ENCODE results near the gene PKP1. TPM values are rescaled to one million over a fixed set of nuclear protein-coding genes. Genes with fewer than 3 reads are reported as not detected.

Gene PKP1
- total and polyA plus RNA-seq, 2 donors from 2014 or later, result 0.47 to 0.63 TPM

DNA sequence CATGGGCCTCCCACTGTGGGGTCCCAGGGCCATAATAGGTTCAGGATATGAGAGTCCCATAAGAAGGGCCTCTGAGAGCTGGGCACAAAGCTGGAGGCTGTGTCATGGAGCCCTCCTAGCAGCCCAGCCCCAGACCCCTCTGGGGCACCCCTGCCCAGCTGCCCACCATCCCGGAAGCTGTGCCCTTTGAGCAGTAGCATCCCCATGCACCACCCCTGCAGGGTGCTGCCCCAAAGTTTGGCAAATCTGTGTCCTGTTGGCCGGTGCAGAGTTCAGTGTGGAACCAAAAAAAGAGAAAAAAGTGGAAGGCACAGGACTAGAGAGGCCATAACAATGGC, 76.5 kb downstream of the PKP1 start:
- TF ChIP-seq, protein P1, sequence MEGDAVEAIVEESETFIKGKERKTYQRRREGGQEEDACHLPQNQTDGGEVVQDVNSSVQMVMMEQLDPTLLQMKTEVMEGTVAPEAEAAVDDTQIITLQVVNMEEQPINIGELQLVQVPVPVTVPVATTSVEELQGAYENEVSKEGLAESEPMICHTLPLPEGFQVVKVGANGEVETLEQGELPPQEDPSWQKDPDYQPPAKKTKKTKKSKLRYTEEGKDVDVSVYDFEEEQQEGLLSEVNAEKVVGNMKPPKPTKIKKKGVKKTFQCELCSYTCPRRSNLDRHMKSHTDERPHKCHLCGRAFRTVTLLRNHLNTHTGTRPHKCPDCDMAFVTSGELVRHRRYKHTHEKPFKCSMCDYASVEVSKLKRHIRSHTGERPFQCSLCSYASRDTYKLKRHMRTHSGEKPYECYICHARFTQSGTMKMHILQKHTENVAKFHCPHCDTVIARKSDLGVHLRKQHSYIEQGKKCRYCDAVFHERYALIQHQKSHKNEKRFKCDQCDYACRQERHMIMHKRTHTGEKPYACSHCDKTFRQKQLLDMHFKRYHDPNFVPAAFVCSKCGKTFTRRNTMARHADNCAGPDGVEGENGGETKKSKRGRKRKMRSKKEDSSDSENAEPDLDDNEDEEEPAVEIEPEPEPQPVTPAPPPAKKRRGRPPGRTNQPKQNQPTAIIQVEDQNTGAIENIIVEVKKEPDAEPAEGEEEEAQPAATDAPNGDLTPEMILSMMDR (IDR thresholded peaks at IDR 0.05; ENCODE audit: borderline replicate concordance, extremely low read depth, insufficient read depth), result no peak
- Histone ChIP-seq H3K36me3 (ENCODE audit: control insufficient read depth in 2 of 3, insufficient read depth in 3 of 3, low read length in 3 of 3) (no peaks in the 10 kb centered on the region), H3K27me3 (ENCODE audit: control insufficient read depth, insufficient read depth, low read length) (no peaks in the 10 kb centered on the region), H3K4me3 (ENCODE audit: low read length in 3 of 3) (no peak overlapping the region), H3K4me1 (ENCODE audit: control insufficient read depth in 2 of 3, insufficient read depth in 2 of 3, low read depth in 1 of 3, low read length in 3 of 3) (peaks cover 0 to 3% (median 0%) of the 10 kb centered on the region in 3 donors), H3K27ac (ENCODE audit: low read depth in 2 of 2, low read length in 2 of 2) (no peak overlapping the region), H3K9ac (ENCODE audit: low read length in 3 of 3) (no peak overlapping the region), H3K9me3 (ENCODE audit: control insufficient read depth in 2 of 3, insufficient read depth in 1 of 3, low read length in 3 of 3) (no peaks in the 10 kb centered on the region)
- FAIRE-seq, result no peak
- DNase-seq, result peak in 2 of 5 donors; percentile 29 to 43
- intact Hi-C loops (cut with DNase I), result loop anchor here (5.0 kb wide), 1 partner anchor 108 kb away; no protein-coding TSS in a partner anchor

GRCh38 chr1:201360486-201360885, 77.2 kb downstream of the PKP1 start:
- no peak overlapping the region for H3K27ac ChIP-seq (ENCODE audit: low read depth in 2 of 2, low read length in 2 of 2)
- intact Hi-C loops (cut with DNase I), result loop anchor here (5.0 kb wide), 1 partner anchor 108 kb away; no protein-coding TSS in a partner anchor
- peaks cover 0 to 3% (median 0%) of the 10 kb centered on the region in 3 donors for H3K4me1 ChIP-seq (ENCODE audit: control insufficient read depth in 2 of 3, insufficient read depth in 2 of 3, low read depth in 1 of 3, low read length in 3 of 3)
- H3K9me3 ChIP-seq (ENCODE audit: control insufficient read depth in 2 of 3, insufficient read depth in 1 of 3, low read length in 3 of 3), result no peaks in the 10 kb centered on the region
- H3K4me3 ChIP-seq (ENCODE audit: low read length in 3 of 3), result no peak overlapping the region
- DNase-seq, result peak in 2 of 5 donors; percentile 18 to 43
- no peaks in the 10 kb centered on the region for H3K27me3 ChIP-seq (ENCODE audit: control insufficient read depth, insufficient read depth, low read length)
- no peak overlapping the region for H3K9ac ChIP-seq (ENCODE audit: low read length in 3 of 3)
- FAIRE-seq, result no peak
- no peaks in the 10 kb centered on the region for H3K36me3 ChIP-seq (ENCODE audit: control insufficient read depth in 2 of 3, insufficient read depth in 3 of 3, low read length in 3 of 3)
- TF ChIP-seq, protein P1 (IDR thresholded peaks at IDR 0.05; ENCODE audit: borderline replicate concordance, extremely low read depth, insufficient read depth), result no peak

DNA sequence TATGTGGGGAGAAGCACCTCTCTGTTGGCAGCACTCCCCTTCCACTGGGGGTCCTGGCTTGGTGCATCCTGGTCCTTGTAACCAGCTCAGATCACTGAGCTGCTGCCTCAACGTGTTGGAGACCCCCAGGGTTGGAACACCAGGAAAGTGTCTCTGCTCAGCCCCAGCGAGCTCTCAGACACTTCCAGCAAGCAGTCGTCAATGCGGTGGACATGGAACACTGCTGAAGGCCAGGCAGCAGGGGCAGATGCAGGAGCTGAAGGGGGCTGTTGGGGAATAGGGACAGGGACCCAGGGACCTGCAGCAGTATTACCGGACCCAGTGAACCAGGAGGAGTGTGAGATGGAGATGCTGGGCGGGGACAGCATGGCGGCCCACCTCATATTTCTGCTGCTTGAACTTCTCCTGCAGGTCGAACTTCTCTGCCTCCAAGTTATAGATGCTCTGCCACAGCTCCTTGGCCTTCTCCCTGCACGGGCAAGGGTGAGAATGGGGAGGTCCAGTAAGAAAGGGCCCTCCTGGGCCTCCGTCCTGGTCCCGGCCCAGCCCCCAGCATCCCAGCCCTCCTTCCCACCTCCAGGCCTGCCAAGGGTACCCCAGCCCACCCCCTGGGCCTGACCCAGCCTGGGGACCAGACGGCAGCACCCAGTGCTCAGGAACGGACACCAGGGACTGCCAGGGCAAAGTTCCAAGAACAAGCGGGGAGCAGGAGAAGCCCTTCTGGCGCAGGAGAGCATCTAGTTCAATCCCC, 77.8 kb downstream of the PKP1 start:
- peak in 2 of 5 donors; percentile 24 to 54 for DNase-seq
- TF ChIP-seq, protein P1 (IDR thresholded peaks at IDR 0.05; ENCODE audit: borderline replicate concordance, extremely low read depth, insufficient read depth), result no peak
- Histone ChIP-seq H3K36me3 (ENCODE audit: control insufficient read depth in 2 of 3, insufficient read depth in 3 of 3, low read length in 3 of 3) (no peaks in the 10 kb centered on the region), H3K4me3 (ENCODE audit: low read length in 3 of 3) (no peak overlapping the region), H3K27ac (ENCODE audit: low read depth in 2 of 2, low read length in 2 of 2) (no peak overlapping the region), H3K27me3 (ENCODE audit: control insufficient read depth, insufficient read depth, low read length) (no peaks in the 10 kb centered on the region), H3K4me1 (ENCODE audit: control insufficient read depth in 2 of 3, insufficient read depth in 2 of 3, low read depth in 1 of 3, low read length in 3 of 3) (peaks cover 0 to 3% (median 0%) of the 10 kb centered on the region in 3 donors), H3K9ac (ENCODE audit: low read length in 3 of 3) (no peak overlapping the region), H3K9me3 (ENCODE audit: control insufficient read depth in 2 of 3, insufficient read depth in 1 of 3, low read length in 3 of 3) (no peaks in the 10 kb centered on the region)
- FAIRE-seq, result no peak
- intact Hi-C loops (cut with DNase I), result loop anchor here (5.0 kb wide), 1 partner anchor 109 kb away; no protein-coding TSS in a partner anchor

All from kidney (tissue), 14 donors.